Ovary (tissue), 3 donors: ENCODE results near the gene C12orf76.

Source experiments
- CTCF ChIP-seq, 3 donors: fragments of 450-650 bp in 2 of 3; fragments of 200-600 bp in 1 of 3; IDR thresholded peaks; one replicate each; pipeline versions ENCODE4 v1.5.1 to v1.8.0; 2016 to 2022; ENCODE audit warnings: antibody characterized with exemption in 3 of 3, mild to moderate bottlenecking in 1 of 3
- EP300 ChIP-seq: sonication (generic); formaldehyde crosslinking; IDR thresholded peaks from one replicate; pipeline ENCODE4 v1.6.1; 2017; ENCODE audit warnings: antibody characterized with exemption
- POLR2A ChIP-seq: fragments of 450-650 bp; IDR thresholded peaks from one replicate; pipeline ENCODE4 v1.6.1; 2017; ENCODE audit warnings: antibody characterized with exemption, mild to moderate bottlenecking, moderate library complexity
- donor health status: DM: no; HTN: no; CAD: no.

- TF ChIP-seq CTCF (IDR thresholded peaks at IDR 0.05) (no peak), POLR2A (no peak), EP300 (no peak)
These were observed 42.2 kb downstream of the C12orf76 start for GRCh38 chr12:110006115-110006514.
